ENCODE measurements around the gene CHI3L1.

The CHI3L1 gene

DNA sequence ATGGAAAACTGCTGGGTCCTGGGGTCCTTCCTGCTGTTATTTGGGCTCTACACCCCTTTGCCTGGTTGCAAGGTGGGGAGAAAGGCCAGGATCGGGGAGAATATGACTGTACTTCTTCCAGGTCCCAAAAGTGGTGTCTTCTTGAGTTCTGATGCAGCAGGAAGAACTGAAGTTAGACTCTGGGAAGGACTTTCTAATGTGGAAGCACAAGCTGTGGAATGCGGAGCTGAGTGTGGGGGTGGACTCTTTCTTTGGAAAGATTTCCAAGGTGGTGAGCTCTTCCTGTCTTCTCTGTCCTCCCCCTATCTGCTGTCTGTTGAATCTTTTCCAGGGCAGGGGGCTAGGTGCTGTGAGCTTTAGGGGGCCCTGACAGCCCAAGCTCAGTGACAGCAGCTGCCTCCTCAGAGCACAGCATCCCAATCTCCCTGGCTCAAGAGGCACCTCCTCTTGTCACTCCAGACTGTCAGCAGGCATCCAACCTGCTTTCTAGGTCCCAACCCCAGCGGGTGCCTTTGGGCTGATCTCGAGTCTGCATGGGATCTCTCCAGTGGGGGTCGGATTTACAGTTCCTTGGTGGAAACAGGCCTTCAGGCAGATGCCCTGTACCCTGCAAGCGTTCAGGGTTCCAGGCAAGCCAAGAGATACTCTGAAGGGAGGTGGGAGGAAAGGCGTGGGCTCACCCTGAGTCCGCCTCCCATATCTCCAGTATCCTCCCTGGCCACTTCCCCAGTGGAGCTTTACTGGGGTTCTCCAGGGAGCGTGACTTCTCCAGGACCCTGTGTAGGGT lies 35.8 kb downstream of the CHI3L1 start:
- no peak for TF ChIP-seq ZNF274 (IDR thresholded peaks at IDR 0.05; ENCODE audit: low read depth, low read length)
- no peak overlapping the region for H3K4me3 ChIP-seq (ENCODE audit: low read length)

DNA sequence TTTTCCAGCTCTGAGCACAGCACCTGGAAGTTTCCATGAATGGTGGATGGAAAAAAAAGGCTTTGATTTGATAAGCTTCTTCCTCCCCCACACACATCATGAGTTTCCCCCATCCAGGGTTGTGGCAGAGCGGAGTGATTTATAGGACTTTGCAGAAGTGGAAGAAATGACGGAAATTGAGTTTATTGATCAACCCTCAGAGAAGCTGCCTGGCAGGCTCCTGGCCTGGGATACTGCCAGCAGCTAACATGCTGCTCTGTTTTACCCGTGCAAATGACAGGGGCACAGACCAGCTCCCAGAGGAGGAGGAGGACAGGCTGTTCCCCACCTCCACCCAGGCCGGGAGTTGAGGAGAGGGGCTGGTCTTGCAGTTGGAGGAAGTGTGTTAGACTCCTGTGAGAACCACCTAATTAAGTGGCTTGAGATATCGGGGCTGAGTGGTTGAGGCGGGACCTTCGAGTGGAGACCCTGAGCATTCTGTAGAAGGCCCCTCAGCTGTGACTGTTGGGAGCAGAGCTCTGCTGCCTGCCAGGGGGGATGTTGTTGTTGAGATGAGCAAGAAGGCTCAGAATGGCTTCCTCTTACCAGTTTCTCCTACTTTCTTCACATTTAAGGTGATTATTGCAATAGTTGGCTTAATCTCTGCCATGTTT lies 37.2 kb downstream of the CHI3L1 start:
- TF ChIP-seq ZNF274 (IDR thresholded peaks at IDR 0.05; ENCODE audit: low read depth, low read length): no peak
- H3K4me3 ChIP-seq (ENCODE audit: low read length): no peak overlapping the region

DNA sequence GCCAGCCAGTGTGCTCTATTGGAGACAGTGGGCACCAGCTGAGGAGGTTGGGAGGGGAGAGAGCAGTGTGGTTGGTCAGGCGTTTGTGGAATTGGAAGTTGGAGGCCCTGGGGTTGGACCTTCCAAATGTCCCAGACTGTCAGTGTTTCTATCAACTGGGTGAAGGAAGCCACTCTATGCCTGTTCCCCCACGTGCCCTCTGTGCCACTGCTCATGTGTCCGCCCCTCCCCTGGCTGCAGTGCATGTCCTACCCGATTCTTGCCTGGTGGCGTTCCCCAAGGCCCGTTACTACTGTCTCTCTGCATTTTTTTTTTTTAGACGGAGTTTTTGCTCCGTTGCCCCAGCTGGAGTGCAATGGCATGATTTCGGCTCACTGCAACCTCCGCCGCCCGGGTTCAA lies 37.9 kb downstream of the CHI3L1 start:
- H3K4me3 ChIP-seq (ENCODE audit: low read length): no peak overlapping the region
- no peak for TF ChIP-seq ZNF274 (IDR thresholded peaks at IDR 0.05; ENCODE audit: low read depth, low read length)

DNA sequence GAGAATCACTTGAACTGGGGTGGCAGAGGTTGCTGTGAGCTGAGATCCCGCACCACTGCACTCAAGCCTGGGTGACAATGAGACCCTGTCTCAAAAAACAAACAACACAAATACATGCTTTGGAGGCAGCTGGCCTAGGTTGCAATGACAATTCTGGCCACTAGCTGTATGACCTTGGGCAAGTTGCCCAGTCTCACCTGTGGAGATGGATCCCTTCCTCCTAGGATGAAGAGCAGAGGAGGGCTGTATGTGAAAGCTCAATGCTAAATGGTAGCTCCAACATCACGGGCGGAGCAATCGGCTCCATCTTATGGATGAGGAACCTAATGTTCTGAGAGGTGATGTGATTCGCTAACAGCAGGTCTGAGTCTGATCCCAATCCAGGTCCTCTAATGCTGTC lies 38.4 kb downstream of the CHI3L1 start:
- no peak for TF ChIP-seq ZNF274 (IDR thresholded peaks at IDR 0.05; ENCODE audit: low read depth, low read length)
- no peak overlapping the region for H3K4me3 ChIP-seq (ENCODE audit: low read length)

DNA sequence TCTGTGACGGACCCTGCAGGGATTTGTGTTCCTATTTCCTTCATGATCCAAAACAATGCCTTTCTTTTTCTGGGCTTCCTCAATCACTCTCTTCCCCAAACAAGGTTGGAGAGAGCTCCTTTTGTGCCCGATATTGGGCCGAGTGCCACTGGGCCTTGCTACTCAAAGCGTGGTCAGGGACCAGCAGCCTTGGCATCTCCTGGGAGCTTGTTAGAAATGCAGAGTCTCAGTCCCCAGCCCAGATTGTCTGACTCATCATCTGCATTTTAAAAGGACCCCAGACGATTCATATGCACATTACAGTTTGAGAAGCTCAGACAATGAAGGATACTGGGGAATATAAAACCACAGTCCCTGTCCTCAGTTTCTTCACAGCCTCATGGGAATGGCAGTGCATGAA lies 39.1 kb downstream of the CHI3L1 start:
- H3K4me3 ChIP-seq (ENCODE audit: low read length): no peak overlapping the region
- TF ChIP-seq ZNF274 (IDR thresholded peaks at IDR 0.05; ENCODE audit: low read depth, low read length): no peak

DNA sequence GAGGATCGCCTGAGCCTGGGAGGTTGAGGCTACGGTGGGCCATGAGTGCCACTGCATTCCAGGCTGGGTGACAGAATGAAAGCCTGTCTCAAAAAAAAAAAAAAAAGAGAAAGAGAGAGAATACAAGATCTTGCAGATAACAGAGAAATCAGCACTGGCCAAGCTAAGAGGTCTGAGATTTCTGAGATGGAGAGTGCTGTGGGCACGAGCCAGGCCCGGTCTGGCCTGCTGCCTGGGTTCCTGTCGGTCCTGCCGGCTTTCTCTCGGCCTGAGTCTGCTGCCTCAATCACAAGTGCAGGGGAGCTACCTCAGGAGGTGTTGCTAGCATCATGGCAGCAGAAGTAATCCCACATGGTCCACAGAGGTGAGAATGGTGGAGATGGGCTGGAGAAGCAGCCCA lies 40.0 kb downstream of the CHI3L1 start:
- TF ChIP-seq ZNF274 (IDR thresholded peaks at IDR 0.05; ENCODE audit: low read depth, low read length): no peak

DNA sequence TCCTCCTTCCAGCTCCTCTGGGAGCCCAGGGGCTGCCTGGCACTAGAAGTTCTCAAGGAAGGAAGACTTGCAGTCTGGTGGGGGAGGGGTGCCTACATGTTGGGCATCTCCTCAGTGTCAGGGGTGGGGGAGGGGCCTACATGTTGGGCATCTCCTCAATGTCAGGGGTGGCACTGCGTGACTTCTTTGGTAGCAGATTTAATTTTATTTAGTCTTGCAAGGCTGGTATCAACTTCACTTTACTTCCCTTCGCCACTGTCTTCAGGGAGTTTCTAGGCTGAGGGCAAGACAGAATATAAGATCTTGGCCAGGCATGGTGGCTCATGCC lies 40.5 kb downstream of the CHI3L1 start:
- H3K4me3 ChIP-seq (ENCODE audit: low read length): no peak overlapping the region
- no peak for TF ChIP-seq ZNF274 (IDR thresholded peaks at IDR 0.05; ENCODE audit: low read depth, low read length)

More for the DNA sequence above, 40.0 kb downstream of the CHI3L1 start:
- no peak overlapping the region for H3K4me3 ChIP-seq (ENCODE audit: low read length)

- no peak overlapping the region for H3K4me3 ChIP-seq (ENCODE audit: low read length)
- TF ChIP-seq ZNF274 (IDR thresholded peaks at IDR 0.05; ENCODE audit: low read depth, low read length): no peak
These were observed 41.0 kb downstream of the CHI3L1 start for GRCh38 chr1:203145321-203146041.

DNA sequence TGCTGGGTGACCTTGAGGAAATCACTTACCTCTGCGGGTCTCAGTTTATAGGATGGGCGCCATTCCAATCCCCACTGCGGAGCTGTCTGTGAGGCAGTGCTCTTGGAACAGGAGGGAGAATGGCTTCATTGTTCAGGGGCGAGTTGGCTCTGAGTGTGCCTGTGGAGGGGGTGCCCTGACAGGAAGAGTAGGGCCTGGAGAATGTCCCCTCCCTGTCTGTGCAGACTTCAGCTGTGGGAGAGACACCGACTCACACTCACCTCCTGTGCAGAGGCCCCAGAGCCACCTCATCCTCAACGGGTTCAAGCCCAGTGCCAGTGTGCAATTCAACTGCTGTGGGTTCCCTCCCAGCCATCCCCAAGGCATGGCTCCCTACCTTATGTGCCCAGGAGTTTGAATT lies 41.8 kb downstream of the CHI3L1 start:
- no peak for TF ChIP-seq ZNF274 (IDR thresholded peaks at IDR 0.05; ENCODE audit: low read depth, low read length)
- H3K4me3 ChIP-seq (ENCODE audit: low read length): no peak overlapping the region

DNA sequence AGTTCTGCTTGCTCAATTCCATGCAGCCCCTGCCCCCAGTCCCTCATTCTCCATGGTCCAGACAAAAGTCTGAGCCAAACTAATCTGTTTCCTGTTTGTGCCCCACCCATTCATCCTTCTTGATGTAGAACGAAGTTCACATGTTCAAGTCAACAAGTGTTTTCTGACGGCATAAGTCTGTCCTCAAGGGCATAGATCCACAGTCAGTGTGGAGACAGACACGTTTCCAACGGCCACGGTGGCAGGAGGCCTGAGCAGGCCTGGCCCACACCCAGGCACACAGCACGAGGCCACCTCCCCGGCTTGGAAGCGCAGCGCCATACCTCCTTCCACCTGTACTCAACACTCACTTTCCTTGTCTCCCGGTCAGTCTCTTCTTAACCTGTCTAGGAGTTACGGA lies 42.9 kb downstream of the CHI3L1 start:
- H3K4me3 ChIP-seq (ENCODE audit: low read length): no peak overlapping the region
- no peak for TF ChIP-seq ZNF274 (IDR thresholded peaks at IDR 0.05; ENCODE audit: low read depth, low read length)

GRCh38 chr1:203142684-203143408 lies 43.7 kb downstream of the CHI3L1 start:
- H3K4me3 ChIP-seq (ENCODE audit: low read length): no peak overlapping the region
- no peak for TF ChIP-seq ZNF274 (IDR thresholded peaks at IDR 0.05; ENCODE audit: low read depth, low read length)

DNA sequence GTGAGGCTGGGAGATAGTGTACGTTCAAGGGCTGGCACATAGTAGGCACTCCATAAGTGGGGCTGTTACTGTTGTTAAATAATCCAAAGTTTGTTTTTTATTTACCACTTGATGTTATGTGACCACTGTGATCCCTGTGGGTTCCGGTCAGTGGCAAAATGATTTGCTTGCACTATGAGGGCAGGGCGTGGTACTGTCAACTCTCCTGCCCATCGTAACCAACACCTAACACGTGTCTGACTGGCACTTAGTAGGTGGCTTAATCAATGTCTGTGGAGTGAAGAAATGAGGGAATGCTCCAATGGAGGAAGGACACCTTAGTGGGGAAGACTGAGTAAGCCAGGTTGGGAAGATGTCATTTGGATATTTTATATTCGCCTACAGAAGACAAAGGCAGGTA lies 44.4 kb downstream of the CHI3L1 start:
- no peak overlapping the region for H3K4me3 ChIP-seq (ENCODE audit: low read length)
- TF ChIP-seq ZNF274 (IDR thresholded peaks at IDR 0.05; ENCODE audit: low read depth, low read length): no peak

- TF ChIP-seq ZNF274 (IDR thresholded peaks at IDR 0.05; ENCODE audit: low read depth, low read length): no peak
These were observed 45.6 kb downstream of the CHI3L1 start for GRCh38 chr1:203140743-203141520.

More at GRCh38 chr1:203140743-203141520, 45.6 kb downstream of the CHI3L1 start:
- no peak overlapping the region for H3K4me3 ChIP-seq (ENCODE audit: low read length)
